Lower lobe of right lung (tissue), 2 donors: ENCODE results near the gene SIPA1. TPM values are rescaled to one million over a fixed set of nuclear protein-coding genes. Genes with fewer than 3 reads are reported as not detected.

Source experiments
- ATAC-seq, 2 donors: fragments of 200-7000 bp; cut with Tn5 transposase; one replicate each; pipeline ENCODE4 v1.9.1; 2020 to 2022; ENCODE audit warnings: mild to moderate bottlenecking in 2 of 2, moderate library complexity in 2 of 2
- DNase-seq: peaks from one replicate; pipeline ENCODE4 v3.0.0-alpha.2; 2020
- H3K27ac ChIP-seq: fragments of 200-600 bp; one replicate; pipeline ENCODE4 v1.8.0; 2022
- H3K27me3 ChIP-seq: fragments of 200-600 bp; one replicate; pipeline ENCODE4 v1.8.0; 2022; ENCODE audit warnings: low read depth
- H3K36me3 ChIP-seq: fragments of 200-600 bp; one replicate; pipeline ENCODE4 v1.8.0; 2022; ENCODE audit warnings: mild to moderate bottlenecking
- H3K4me1 ChIP-seq: fragments of 200-600 bp; one replicate; pipeline ENCODE4 v1.8.0; 2022
- H3K4me3 ChIP-seq: fragments of 200-600 bp; one replicate; pipeline ENCODE4 v1.8.0; 2022; ENCODE audit warnings: mild to moderate bottlenecking
- H3K9me3 ChIP-seq: fragments of 200-600 bp; one replicate; pipeline ENCODE4 v1.8.0; 2022
- CTCF ChIP-seq: fragments of 200-600 bp; IDR thresholded peaks from one replicate; pipeline ENCODE4 v1.8.0; 2022; ENCODE audit warnings: antibody characterized with exemption, mild to moderate bottlenecking
- intact Hi-C: fragments of 100-400 bp; cut with DNase I; formaldehyde crosslinking; loops from one replicate; pipeline ENCODE4 v1.11.0; 2022
- microRNA-seq: library from miRNA; unstranded; fragments of <30 nt; microRNA quantifications from one replicate; pipeline ENCODE4 v1.2.0, GENCODE V29; 2020; ENCODE audit warnings: borderline number of aligned reads
- total RNA-seq: library from RNA; stranded (reverse); fragmentation: NEBNext Ultra II Directional; extraction: Animal tissue kit (Norgen Biotek cat#: 25700); gene quantifications from one replicate; pipeline ENCODE4 v1.2.1, GENCODE V29; 2021
- donor health status: DM: no; HTN: yes; CAD: no; lungs with severe emphysema.

SIPA1 gene
- total RNA-seq, 1 donor from 2014 or later = 102 TPM

GRCh38 chr11:65699306-65699705 lies 61.4 kb downstream of the SIPA1 start:
- Histone ChIP-seq H3K27ac (no peak overlapping the region), H3K27me3 (no peaks in the 10 kb centered on the region), H3K9me3 (no peaks in the 10 kb centered on the region), H3K4me1 (peaks cover 11% of the 10 kb centered on the region), H3K36me3 (no peaks in the 10 kb centered on the region), H3K4me3 (no peak overlapping the region)
- ATAC-seq (no peak), DNase-seq (no peak)
- intact Hi-C loops = no loop called here
- TF ChIP-seq CTCF = no peak

GRCh38 chr11:65700399-65700798 lies 62.5 kb downstream of the SIPA1 start:
- Histone ChIP-seq H3K27ac (no peak overlapping the region), H3K9me3 (no peaks in the 10 kb centered on the region), H3K4me3 (no peak overlapping the region), H3K27me3 (no peaks in the 10 kb centered on the region), H3K36me3 (no peaks in the 10 kb centered on the region), H3K4me1 (peaks cover 11% of the 10 kb centered on the region)
- intact Hi-C loops = no loop called here
- TF ChIP-seq CTCF = no peak
- DNase-seq (no peak), ATAC-seq (peak in 1 of 2 donors; percentile 41)

Small RNA genes within 50 kb of the gene (microRNA-seq; reads per million reads assigned to microRNA genes)
- gene MIR4489 (not detected), gene MIR4690 (not detected)

Other genes with a start within 250 kb of the SIPA1 start
- gene NEAT1, start 215.3 kb upstream of the SIPA1 start, total RNA-seq = 980 TPM
- gene MALAT1, start 139.1 kb upstream of the SIPA1 start, total RNA-seq = 11,612 TPM
- gene SCYL1, start 113.0 kb upstream of the SIPA1 start, total RNA-seq = 61.2 TPM
- 98.7 TPM for gene LTBP3, start 79.7 kb upstream of the SIPA1 start, total RNA-seq
- 25.1 TPM for gene ZNRD2, start 67.6 kb upstream of the SIPA1 start, total RNA-seq
- 48.6 TPM for gene FAM89B, start 65.6 kb upstream of the SIPA1 start, total RNA-seq
- gene EHBP1L1, start 62.0 kb upstream of the SIPA1 start, total RNA-seq = 110 TPM
- 1.7 TPM for gene KCNK7, start 42.3 kb upstream of the SIPA1 start, total RNA-seq
- 113 TPM for gene MAP3K11, start 23.9 kb upstream of the SIPA1 start, total RNA-seq
- 32.4 TPM for gene PCNX3, start 22.3 kb upstream of the SIPA1 start, total RNA-seq
- 68.9 TPM for gene RELA, start 24.8 kb downstream of the SIPA1 start, total RNA-seq
- 82.6 TPM for gene KAT5, start 74.2 kb downstream of the SIPA1 start, total RNA-seq
- gene RNASEH2C, start 82.7 kb downstream of the SIPA1 start, total RNA-seq = 44.4 TPM
- gene AP5B1, start 142.9 kb downstream of the SIPA1 start, total RNA-seq = 46.3 TPM
- 0.89 TPM for gene OVOL1, start 149.0 kb downstream of the SIPA1 start, total RNA-seq
- 0.47 TPM for gene SNX32, start 195.9 kb downstream of the SIPA1 start, total RNA-seq
- gene CFL1, start 220.1 kb downstream of the SIPA1 start, total RNA-seq = 647 TPM
- gene MUS81, start 222.3 kb downstream of the SIPA1 start, total RNA-seq = 52.8 TPM
- gene EFEMP2, start 234.7 kb downstream of the SIPA1 start, total RNA-seq = 53.9 TPM
- 20.6 TPM for gene CTSW, start 241.7 kb downstream of the SIPA1 start, total RNA-seq